CD4-positive, alpha-beta T cell treated with Interleukin-1 beta for 1 hour (primary cell): ENCODE data around the gene RASSF5.

ENCODE experiments used
- DNase-seq, 2 donors: peaks; one replicate each; pipeline ENCODE4 v3.0.0-alpha.2; 2020 to 2022

The RASSF5 gene

GRCh38 chr1:206637605-206638004 lies 130.3 kb downstream of the RASSF5 start:
- no peak for DNase-seq
